CD14-positive monocyte (primary cell): ENCODE measurements around the gene SEMA4D. TPM values are rescaled to one million over a fixed set of nuclear protein-coding genes. Genes with fewer than 3 reads are reported as not detected.

Experiments
- DNase-seq, 3 donors: peaks; one replicate each; pipeline ENCODE4 v3.0.0-alpha.2; 2011 to 2022
- H2AFZ ChIP-seq: 2 replicates; pipeline ENCODE4 v1.6.0; 2012; ENCODE audit warnings: mild to moderate bottlenecking, low read depth, low read length, inconsistent platforms; ENCODE audit not compliant: insufficient read depth, poor library complexity, severe bottlenecking
- H3K27ac ChIP-seq, 2 donors: 1 replicate in 1 of 2; 2 replicates in 1 of 2; pipeline ENCODE4 v1.5.1; 2012 to 2013; ENCODE audit warnings: low read length in 2 of 2, control low read depth in 1 of 2, inconsistent platforms in 1 of 2, low read depth in 1 of 2, mild to moderate bottlenecking in 1 of 2
- H3K27me3 ChIP-seq, 2 donors: one replicate each; pipeline versions ENCODE4 v1.6.0 to v1.6.1; 2011 to 2013; ENCODE audit warnings: low read length in 2 of 2; ENCODE audit not compliant: control insufficient read depth in 2 of 2, insufficient read depth in 2 of 2
- H3K36me3 ChIP-seq, 2 donors: replicated peaks in 1 of 2; 1 replicate in 1 of 2; 2 replicates in 1 of 2; pipeline versions ENCODE4 v1.5.1 to v1.6.1; 2012 to 2013; ENCODE audit warnings: low read length in 2 of 2, control low read depth in 1 of 2, inconsistent platforms in 1 of 2, mild to moderate bottlenecking in 1 of 2; ENCODE audit not compliant: insufficient read depth in 2 of 2, control insufficient read depth in 1 of 2
- H3K4me1 ChIP-seq, 2 donors: 1 replicate in 1 of 2; 2 replicates in 1 of 2; pipeline versions ENCODE4 v1.5.1 to v1.6.1; 2012 to 2013; ENCODE audit warnings: low read length in 2 of 2, control low read depth in 1 of 2, inconsistent platforms in 1 of 2, mild to moderate bottlenecking in 1 of 2, moderate library complexity in 1 of 2; ENCODE audit not compliant: insufficient read depth in 2 of 2, control insufficient read depth in 1 of 2
- H3K4me2 ChIP-seq: replicated peaks from 2 replicates; pipeline ENCODE3; 2012; ENCODE audit warnings: low read length, moderate library complexity, mild to moderate bottlenecking; ENCODE audit not compliant: poor library complexity, severe bottlenecking; ENCODE audit errors: extremely low read depth
- H3K4me3 ChIP-seq, 3 experiments: fragments of 200-600 bp in 1 of 3; sonication (generic) in 1 of 3; replicated peaks in 1 of 3; 1 replicate in 2 of 3; 2 replicates in 1 of 3; pipeline ENCODE4 v1.5.1; 2011 to 2013; ENCODE audit warnings: low read length in 3 of 3, mild to moderate bottlenecking in 3 of 3, control low read depth in 2 of 3, low read depth in 2 of 3, inconsistent platforms in 1 of 3, moderate library complexity in 1 of 3
- H3K79me2 ChIP-seq: 2 replicates; pipeline ENCODE4 v1.6.0; 2012; ENCODE audit warnings: mild to moderate bottlenecking, control low read depth, inconsistent platforms, low read length, moderate library complexity; ENCODE audit not compliant: insufficient read depth
- H3K9ac ChIP-seq: 2 replicates; pipeline ENCODE4 v1.6.0; 2017; ENCODE audit warnings: low read length, mild to moderate bottlenecking; ENCODE audit not compliant: insufficient read depth, poor library complexity, severe bottlenecking
- H3K9me3 ChIP-seq, 2 donors: replicated peaks in 1 of 2; 1 replicate in 1 of 2; 2 replicates in 1 of 2; pipeline versions ENCODE4 v1.5.1 to v1.6.1; 2012 to 2013; ENCODE audit warnings: low read length in 2 of 2, control low read depth in 1 of 2; ENCODE audit not compliant: control insufficient read depth in 1 of 2, insufficient read depth in 1 of 2
- H4K20me1 ChIP-seq: 2 replicates; pipeline ENCODE4 v1.6.0; 2012; ENCODE audit warnings: mild to moderate bottlenecking, low read length, control low read depth, moderate library complexity; ENCODE audit not compliant: insufficient read depth
- H3K27ac Mint-ChIP-seq, 7 donors: one replicate each; pipeline ENCODE4 v1.8.0; 2020; ENCODE audit warnings: mild to moderate bottlenecking in 7 of 7, mixed read lengths in 7 of 7, moderate library complexity in 6 of 7, inconsistent platforms in 2 of 7
- H3K27me3 Mint-ChIP-seq, 3 donors: one replicate each; pipeline ENCODE4 v1.8.0; 2021 to 2022; ENCODE audit warnings: low read depth in 3 of 3, mild to moderate bottlenecking in 3 of 3, mixed read lengths in 3 of 3, moderate library complexity in 3 of 3, inconsistent platforms in 1 of 3
- H3K36me3 Mint-ChIP-seq, 2 donors: one replicate each; pipeline ENCODE4 v1.8.0; 2020; ENCODE audit warnings: mixed read lengths in 2 of 2, inconsistent platforms in 1 of 2, mild to moderate bottlenecking in 1 of 2
- H3K4me1 Mint-ChIP-seq: one replicate; pipeline ENCODE4 v1.8.0; 2020; ENCODE audit warnings: mild to moderate bottlenecking, mixed read lengths
- H3K4me3 Mint-ChIP-seq, 2 donors: one replicate each; pipeline ENCODE4 v1.8.0; 2020; ENCODE audit warnings: mild to moderate bottlenecking in 2 of 2, mixed read lengths in 2 of 2, moderate library complexity in 1 of 2
- H3K9me3 Mint-ChIP-seq, 7 donors: one replicate each; pipeline ENCODE4 v1.8.0; 2020 to 2022; ENCODE audit warnings: mixed read lengths in 7 of 7, mild to moderate bottlenecking in 6 of 7, moderate library complexity in 6 of 7, inconsistent platforms in 2 of 7
- CTCF ChIP-seq: fragments of 200-600 bp; IDR thresholded peaks from one replicate; pipeline ENCODE4 v1.8.0; 2022; ENCODE audit warnings: antibody characterized with exemption, mild to moderate bottlenecking
- WGBS: methylation state at CpG from one replicate; pipeline ENCODE4 v1.1.5; 2013; ENCODE audit warnings: missing lambda C conversion rate; ENCODE audit not compliant: insufficient coverage; 5-methylcytosine and 5-hydroxymethylcytosine counted together
- intact Hi-C, 2 donors: fragments of 100-400 bp; cut with micrococcal nuclease; formaldehyde crosslinking; loops; one replicate each; pipeline versions ENCODE4 v1.15.0 to v1.15.1; 2023
- polyA plus RNA-seq, 3 donors: library from polyadenylated mRNA; depleted of rRNA in 1 of 3; unstranded in 2 of 3; stranded (reverse) in 1 of 3; fragments of 300-500 nt in 2 of 3; fragments of >200 nt in 1 of 3; fragmentation: Illumina TruSeq in 2 of 3; gene quantifications; 1 replicate in 2 of 3; 2 replicates in 1 of 3; pipeline ENCODE4 v1.2.3, GENCODE V29; 2012 to 2021

The SEMA4D gene
- polyA plus RNA-seq, 3 donors = 28.2 to 117 (median 28.6) TPM

DNA sequence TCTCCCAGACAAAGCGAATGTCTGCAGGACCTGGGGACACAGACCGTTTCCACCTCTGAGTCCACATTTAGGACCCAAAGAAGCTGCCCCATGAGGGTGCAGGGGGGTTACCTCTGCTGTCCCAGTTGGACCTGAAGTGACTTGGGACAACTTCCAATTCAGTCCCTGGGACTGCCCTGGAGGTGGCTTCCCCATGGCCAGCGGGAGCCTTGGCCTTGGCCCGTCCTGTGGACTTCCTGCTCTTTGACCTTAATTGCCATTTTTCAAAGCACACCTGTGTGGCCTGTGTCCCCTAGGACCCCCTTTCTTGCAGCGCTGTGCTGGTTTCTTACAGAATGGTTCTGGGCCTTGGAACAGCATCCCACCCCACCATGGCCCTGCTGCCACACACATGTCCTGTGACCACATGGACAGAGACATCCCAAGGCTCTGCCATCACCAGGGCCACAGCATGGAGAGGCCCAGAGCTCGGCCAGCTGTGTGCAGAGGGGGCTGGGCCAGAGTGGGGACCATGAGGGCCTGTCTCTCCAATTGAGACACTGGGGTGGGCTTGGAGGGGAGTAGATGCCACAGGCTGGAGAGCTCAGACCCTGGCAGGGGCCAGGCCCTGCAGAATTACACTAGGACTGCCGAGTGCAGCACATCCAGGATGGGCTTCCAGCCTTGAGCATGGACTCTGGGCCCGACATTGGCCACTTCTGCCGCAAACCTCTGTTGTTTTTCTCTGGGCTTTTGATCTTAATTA is 133.8 kb downstream of the SEMA4D start:
- Histone ChIP-seq H3K4me3 (no peak overlapping the region), H3K9me3 (no peaks in the 10 kb centered on the region), H2AFZ (no peak overlapping the region), H4K20me1 (peaks cover 68% of the 10 kb centered on the region), H3K27ac (no peak overlapping the region), H3K27me3 (no peaks in the 10 kb centered on the region), H3K79me2 (no peaks in the 10 kb centered on the region), H3K4me1 (no peaks in the 10 kb centered on the region), H3K9ac (no peak overlapping the region), H3K4me2 (no peak overlapping the region), H3K36me3 (peaks cover 37 to 59% of the 10 kb centered on the region in 2 donors)
- peaks cover 38 to 47% of the 10 kb centered on the region in 2 donors for H3K36me3 Mint-ChIP-seq
- H3K4me3 Mint-ChIP-seq = no peak overlapping the region
- intact Hi-C loops = no loop called here
- no peak overlapping the region for H3K27ac Mint-ChIP-seq
- no peaks in the 10 kb centered on the region for H3K9me3 Mint-ChIP-seq
- DNase-seq = peak in 1 of 3 donors; percentile 2
- WGBS = 96% methylated on average over 6 of the region's 9 CpGs
- TF ChIP-seq CTCF = no peak
- peaks cover 5% of the 10 kb centered on the region for H3K4me1 Mint-ChIP-seq
- H3K27me3 Mint-ChIP-seq = peaks cover 0 to 3% (median 0%) of the 10 kb centered on the region in 3 donors

DNA sequence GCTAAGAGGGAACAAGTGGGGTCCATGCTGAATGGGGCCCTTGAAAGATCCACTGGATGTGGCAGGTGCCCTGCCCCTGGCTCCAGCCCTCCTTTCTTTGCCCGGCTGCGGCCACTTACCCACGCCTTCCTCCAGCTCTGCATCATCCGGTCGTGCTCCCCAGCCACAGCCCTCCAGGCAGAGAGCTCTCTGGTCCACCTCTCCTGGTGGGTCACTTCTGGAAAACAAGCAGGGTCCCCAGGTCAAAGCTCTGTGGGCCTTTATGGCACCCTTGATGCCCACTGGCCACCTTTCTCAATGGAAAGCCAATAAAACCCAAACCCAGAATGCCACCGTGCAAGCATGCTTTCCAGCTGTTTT is 134.6 kb downstream of the SEMA4D start:
- intact Hi-C loops = no loop called here
- Histone ChIP-seq H3K27ac (no peak overlapping the region), H4K20me1 (peaks cover 63% of the 10 kb centered on the region), H3K4me3 (no peak overlapping the region), H3K36me3 (peaks cover 44 to 61% of the 10 kb centered on the region in 2 donors), H2AFZ (no peak overlapping the region), H3K4me1 (no peaks in the 10 kb centered on the region), H3K4me2 (no peak overlapping the region), H3K79me2 (no peaks in the 10 kb centered on the region), H3K9ac (no peak overlapping the region), H3K9me3 (no peaks in the 10 kb centered on the region), H3K27me3 (no peaks in the 10 kb centered on the region)
- H3K27me3 Mint-ChIP-seq = peaks cover 0 to 3% (median 0%) of the 10 kb centered on the region in 3 donors
- H3K4me1 Mint-ChIP-seq = peaks cover 8% of the 10 kb centered on the region
- H3K4me3 Mint-ChIP-seq = no peak overlapping the region
- H3K36me3 Mint-ChIP-seq = peaks cover 46 to 54% of the 10 kb centered on the region in 2 donors
- no peak overlapping the region for H3K27ac Mint-ChIP-seq
- no peak for DNase-seq
- no peak for TF ChIP-seq CTCF
- no peaks in the 10 kb centered on the region for H3K9me3 Mint-ChIP-seq
- WGBS = 100% methylated on average over 5 of the region's 6 CpGs
